ENCODE measurements around the gene DGKI. TPM values are rescaled to one million over a fixed set of nuclear protein-coding genes. Genes with fewer than 3 reads are reported as not detected.
A peak's percentile ranks its signal among the peaks of the same experiment; 100 is the strongest.

Gene DGKI
- total RNA-seq, 1 experiment from 2014 or later = 0.15 TPM

DNA sequence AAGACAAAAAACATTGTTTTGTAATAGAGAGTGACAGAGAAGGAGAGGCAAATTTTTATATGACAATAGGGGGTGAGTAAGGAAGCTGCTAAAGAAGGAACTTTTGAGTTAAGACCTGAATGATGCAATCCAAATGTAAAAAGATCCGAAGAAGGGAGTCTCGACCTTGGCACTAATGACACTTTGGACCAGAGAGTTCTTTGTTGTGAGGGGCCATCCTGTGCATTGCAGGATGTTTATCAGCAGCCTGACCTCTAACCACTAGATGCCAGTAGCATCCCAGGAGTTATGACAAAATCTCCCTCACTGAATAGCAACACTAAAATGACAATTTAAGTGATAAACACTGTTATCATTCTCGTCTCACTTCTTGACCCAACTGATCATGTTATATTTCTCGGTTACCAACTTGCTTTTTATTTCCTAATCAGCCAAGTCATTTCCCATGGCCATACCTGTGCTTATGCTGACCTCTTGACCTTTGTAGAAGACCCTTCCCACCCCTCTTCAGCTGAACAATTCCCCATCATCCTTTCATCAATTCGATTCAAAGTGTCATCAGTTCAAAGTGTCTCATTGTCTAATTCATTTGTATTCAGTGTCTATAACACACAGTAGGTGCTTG lies 30.0 kb downstream of the DGKI start:
- H3K27ac ChIP-seq (ENCODE audit: low read depth, low read length) = no peak overlapping the region
- H3K4me1 ChIP-seq (ENCODE audit: control insufficient read depth in 1 of 2, insufficient read depth in 2 of 2, low read length in 2 of 2) = no peaks in the 10 kb centered on the region
- DNase-seq (ENCODE audit: low read depth, low spot score) = no peak
- intact Hi-C loops (cut with micrococcal nuclease) = loop anchor here (1.0 to 2.0 kb wide), 2 partner anchors 82 to 192 kb away; no protein-coding TSS in a partner anchor
- no peak for ATAC-seq
- peaks cover 3% of the 10 kb centered on the region; the same call in 1 of the 2 replicates for H3K27me3 ChIP-seq (ENCODE audit: insufficient read depth, low read length)
- H3K9me3 ChIP-seq (ENCODE audit: control insufficient read depth in 1 of 2, insufficient read depth in 1 of 2, low read depth in 1 of 2, low read length in 2 of 2) = no peaks in the 10 kb centered on the region
- no peak overlapping the region for H3K4me3 ChIP-seq (replicated peaks in 1 of 2; ENCODE audit: low read depth in 1 of 2, low read length in 2 of 2)
- CTCF ChIA-PET = no interaction called here
- no peaks in the 10 kb centered on the region for H3K79me2 ChIP-seq (ENCODE audit: insufficient read depth, low read length)
- H2AFZ ChIP-seq (ENCODE audit: low read depth, low read length, poor library complexity, severe bottlenecking) = no peak overlapping the region
- no peak overlapping the region for H3K4me2 ChIP-seq (ENCODE audit: low read length)
- no peaks in the 10 kb centered on the region for H4K20me1 ChIP-seq (ENCODE audit: insufficient read depth)
- no peaks in the 10 kb centered on the region for H3K9me2 ChIP-seq (ENCODE audit: insufficient read depth)
- BruUV-seq (replicated peaks) = no TSS peak
- TF ChIP-seq RAD21 (IDR thresholded peaks at IDR 0.05; ENCODE audit: low read depth) (peak; percentile 59), POLR2AphosphoS5 (IDR thresholded peaks at IDR 0.05; ENCODE audit: low read depth, low read length) (no peak), CEBPB (IDR thresholded peaks at IDR 0.05; ENCODE audit: low read depth) (no peak), YY1 (IDR thresholded peaks at IDR 0.05; ENCODE audit: extremely low read depth, insufficient replicate concordance, low read depth, low read length) (no peak), JUND (IDR thresholded peaks at IDR 0.05) (no peak), SRF (IDR thresholded peaks at IDR 0.05; ENCODE audit: low read depth) (no peak), CBX3 (IDR thresholded peaks at IDR 0.05; ENCODE audit: low read depth) (no peak), ZFX (IDR thresholded peaks at IDR 0.05) (no peak), POLR2A (IDR thresholded peaks at IDR 0.05; ENCODE audit: borderline replicate concordance, extremely low read depth, insufficient read depth, insufficient read length) (no peak), TCF7L2 (IDR thresholded peaks at IDR 0.05; ENCODE audit: borderline replicate concordance, extremely low read depth, insufficient read depth, insufficient read length) (no peak), FOSL1 (IDR thresholded peaks at IDR 0.05; ENCODE audit: low read depth) (no peak)
- TF ChIP-seq, protein P1, sequence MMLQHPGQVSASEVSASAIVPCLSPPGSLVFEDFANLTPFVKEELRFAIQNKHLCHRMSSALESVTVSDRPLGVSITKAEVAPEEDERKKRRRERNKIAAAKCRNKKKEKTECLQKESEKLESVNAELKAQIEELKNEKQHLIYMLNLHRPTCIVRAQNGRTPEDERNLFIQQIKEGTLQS (IDR thresholded peaks at IDR 0.05) = no peak
- TF ChIP-seq, protein P2, sequence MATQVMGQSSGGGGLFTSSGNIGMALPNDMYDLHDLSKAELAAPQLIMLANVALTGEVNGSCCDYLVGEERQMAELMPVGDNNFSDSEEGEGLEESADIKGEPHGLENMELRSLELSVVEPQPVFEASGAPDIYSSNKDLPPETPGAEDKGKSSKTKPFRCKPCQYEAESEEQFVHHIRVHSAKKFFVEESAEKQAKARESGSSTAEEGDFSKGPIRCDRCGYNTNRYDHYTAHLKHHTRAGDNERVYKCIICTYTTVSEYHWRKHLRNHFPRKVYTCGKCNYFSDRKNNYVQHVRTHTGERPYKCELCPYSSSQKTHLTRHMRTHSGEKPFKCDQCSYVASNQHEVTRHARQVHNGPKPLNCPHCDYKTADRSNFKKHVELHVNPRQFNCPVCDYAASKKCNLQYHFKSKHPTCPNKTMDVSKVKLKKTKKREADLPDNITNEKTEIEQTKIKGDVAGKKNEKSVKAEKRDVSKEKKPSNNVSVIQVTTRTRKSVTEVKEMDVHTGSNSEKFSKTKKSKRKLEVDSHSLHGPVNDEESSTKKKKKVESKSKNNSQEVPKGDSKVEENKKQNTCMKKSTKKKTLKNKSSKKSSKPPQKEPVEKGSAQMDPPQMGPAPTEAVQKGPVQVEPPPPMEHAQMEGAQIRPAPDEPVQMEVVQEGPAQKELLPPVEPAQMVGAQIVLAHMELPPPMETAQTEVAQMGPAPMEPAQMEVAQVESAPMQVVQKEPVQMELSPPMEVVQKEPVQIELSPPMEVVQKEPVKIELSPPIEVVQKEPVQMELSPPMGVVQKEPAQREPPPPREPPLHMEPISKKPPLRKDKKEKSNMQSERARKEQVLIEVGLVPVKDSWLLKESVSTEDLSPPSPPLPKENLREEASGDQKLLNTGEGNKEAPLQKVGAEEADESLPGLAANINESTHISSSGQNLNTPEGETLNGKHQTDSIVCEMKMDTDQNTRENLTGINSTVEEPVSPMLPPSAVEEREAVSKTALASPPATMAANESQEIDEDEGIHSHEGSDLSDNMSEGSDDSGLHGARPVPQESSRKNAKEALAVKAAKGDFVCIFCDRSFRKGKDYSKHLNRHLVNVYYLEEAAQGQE (IDR thresholded peaks at IDR 0.05; ENCODE audit: low read depth) = no peak
- TF ChIP-seq, protein P3, sequence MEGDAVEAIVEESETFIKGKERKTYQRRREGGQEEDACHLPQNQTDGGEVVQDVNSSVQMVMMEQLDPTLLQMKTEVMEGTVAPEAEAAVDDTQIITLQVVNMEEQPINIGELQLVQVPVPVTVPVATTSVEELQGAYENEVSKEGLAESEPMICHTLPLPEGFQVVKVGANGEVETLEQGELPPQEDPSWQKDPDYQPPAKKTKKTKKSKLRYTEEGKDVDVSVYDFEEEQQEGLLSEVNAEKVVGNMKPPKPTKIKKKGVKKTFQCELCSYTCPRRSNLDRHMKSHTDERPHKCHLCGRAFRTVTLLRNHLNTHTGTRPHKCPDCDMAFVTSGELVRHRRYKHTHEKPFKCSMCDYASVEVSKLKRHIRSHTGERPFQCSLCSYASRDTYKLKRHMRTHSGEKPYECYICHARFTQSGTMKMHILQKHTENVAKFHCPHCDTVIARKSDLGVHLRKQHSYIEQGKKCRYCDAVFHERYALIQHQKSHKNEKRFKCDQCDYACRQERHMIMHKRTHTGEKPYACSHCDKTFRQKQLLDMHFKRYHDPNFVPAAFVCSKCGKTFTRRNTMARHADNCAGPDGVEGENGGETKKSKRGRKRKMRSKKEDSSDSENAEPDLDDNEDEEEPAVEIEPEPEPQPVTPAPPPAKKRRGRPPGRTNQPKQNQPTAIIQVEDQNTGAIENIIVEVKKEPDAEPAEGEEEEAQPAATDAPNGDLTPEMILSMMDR (IDR thresholded peaks at IDR 0.05 in 2 of 3, conservative IDR thresholded peaks at IDR 0.05 in 1 of 3; ENCODE audit: borderline replicate concordance in 1 of 3, insufficient read depth in 1 of 3, low read depth in 2 of 3, low read length in 2 of 3) = peak in 2 of 3 experiments; percentile 12 to 17; a peak in 2 of 6 replicates
- POLR2A ChIA-PET = no interaction called here
- no peak overlapping the region for H3K9ac ChIP-seq (ENCODE audit: low read length)
- RAD21 ChIA-PET (ENCODE audit: low non-redundant PET in 1 of 2, low total read pairs in 2 of 2, uncharacterized antibody in 2 of 2, unreplicated experiment in 2 of 2) = no interaction called here
- no peaks in the 10 kb centered on the region for H3K36me3 ChIP-seq (ENCODE audit: control insufficient read depth in 1 of 2, insufficient read depth in 2 of 2, low read length in 2 of 2)

All from HCT116 (cell line).